Naive thymus-derived CD4-positive, alpha-beta T cell (primary cell): ENCODE data around the gene ZNF789. TPM values are rescaled to one million over a fixed set of nuclear protein-coding genes. Genes with fewer than 3 reads are reported as not detected.
A peak's percentile ranks its signal among the peaks of the same experiment; 100 is the strongest.

Experiments
- ATAC-seq: fragments of 150-1000 bp; cut with Tn5 transposase; 2 replicates; pipeline ENCODE4 v1.10.0; 2021; ENCODE audit warnings: mild to moderate bottlenecking, moderate library complexity
- CTCF ChIA-PET: fragments of 350-600 bp; sonication (Branson Sonifier 250); formaldehyde crosslinking; loops from one replicate; lab custom pipeline; 2021; ENCODE audit warnings: antibody characterized with exemption; lab: Charles Lee
- POLR2A ChIA-PET: fragments of 350-600 bp; sonication (Branson Sonifier 250); formaldehyde crosslinking; loops from one replicate; lab custom pipeline; 2021; ENCODE audit warnings: antibody characterized with exemption, inconsistent platforms; lab: Charles Lee
- DNase-seq, 9 donors: peaks; one replicate each; pipeline versions ENCODE4 v3.0.0 to v3.0.0-alpha.2; 2020 to 2022; ENCODE audit warnings: mixed read lengths in 1 of 9
- H3K27ac ChIP-seq: one replicate; pipeline ENCODE4 v1.7.0; 2013; ENCODE audit warnings: mild to moderate bottlenecking, low read depth, low read length, moderate library complexity
- H3K27me3 ChIP-seq, 2 donors: one replicate each; pipeline ENCODE4 v1.7.0; 2013; ENCODE audit warnings: low read length in 2 of 2, mild to moderate bottlenecking in 2 of 2, moderate library complexity in 2 of 2; ENCODE audit not compliant: control insufficient read depth in 2 of 2, insufficient read depth in 2 of 2
- H3K36me3 ChIP-seq, 3 experiments: 1 replicate in 2 of 3; 2 replicates in 1 of 3; pipeline ENCODE4 v1.7.0; 2013; ENCODE audit warnings: low read length in 3 of 3, mild to moderate bottlenecking in 3 of 3, moderate library complexity in 1 of 3; ENCODE audit not compliant: insufficient read depth in 3 of 3, control insufficient read depth in 2 of 3
- H3K4me1 ChIP-seq, 2 donors: one replicate each; pipeline ENCODE4 v1.7.0; 2013; ENCODE audit warnings: low read length in 2 of 2, mild to moderate bottlenecking in 2 of 2, moderate library complexity in 1 of 2; ENCODE audit not compliant: control insufficient read depth in 2 of 2, insufficient read depth in 2 of 2
- H3K4me3 ChIP-seq: 2 replicates; pipeline ENCODE4 v1.7.0; 2013; ENCODE audit warnings: mild to moderate bottlenecking, low read length
- H3K9me3 ChIP-seq, 3 experiments: 1 replicate in 2 of 3; 2 replicates in 1 of 3; pipeline ENCODE4 v1.7.0; 2013; ENCODE audit warnings: low read length in 3 of 3; ENCODE audit not compliant: control insufficient read depth in 2 of 3
- H3K27ac Mint-ChIP-seq, 9 donors: one replicate each; pipeline ENCODE4 v1.8.0; 2020 to 2022; ENCODE audit warnings: mixed read lengths in 9 of 9, mild to moderate bottlenecking in 8 of 9, moderate library complexity in 5 of 9, inconsistent platforms in 2 of 9
- H3K27me3 Mint-ChIP-seq, 5 donors: one replicate each; pipeline ENCODE4 v1.8.0; 2021 to 2022; ENCODE audit warnings: mixed read lengths in 5 of 5, mild to moderate bottlenecking in 1 of 5
- H3K36me3 Mint-ChIP-seq, 5 donors: one replicate each; pipeline ENCODE4 v1.8.0; 2020 to 2022; ENCODE audit warnings: mixed read lengths in 5 of 5, mild to moderate bottlenecking in 3 of 5, inconsistent platforms in 1 of 5
- H3K4me1 Mint-ChIP-seq, 7 donors: one replicate each; pipeline ENCODE4 v1.8.0; 2020 to 2022; ENCODE audit warnings: mixed read lengths in 7 of 7, mild to moderate bottlenecking in 3 of 7, inconsistent platforms in 1 of 7
- H3K4me3 Mint-ChIP-seq, 10 donors: one replicate each; pipeline ENCODE4 v1.8.0; 2020 to 2022; ENCODE audit warnings: mild to moderate bottlenecking in 10 of 10, mixed read lengths in 10 of 10, moderate library complexity in 6 of 10, inconsistent platforms in 2 of 10
- H3K9me3 Mint-ChIP-seq, 11 donors: one replicate each; pipeline ENCODE4 v1.8.0; 2020 to 2022; ENCODE audit warnings: mixed read lengths in 11 of 11, mild to moderate bottlenecking in 4 of 11, inconsistent platforms in 1 of 11, moderate library complexity in 1 of 11
- intact Hi-C, 2 donors: fragments of 100-400 bp; cut with micrococcal nuclease; formaldehyde crosslinking; loops; one replicate each; pipeline ENCODE4 v1.15.1; 2023
- polyA plus RNA-seq, 2 donors: library from polyadenylated mRNA; unstranded; fragments of 300-500 nt; fragmentation: Illumina TruSeq; gene quantifications; one replicate each; pipeline ENCODE4 v1.2.3, GENCODE V29; 2021
- total RNA-seq, 6 experiments: library from RNA in 5 of 6; stranded (reverse) in 5 of 6; gene quantifications; 1 replicate in 5 of 6; 2 replicates in 1 of 6; pipeline ENCODE4 v1.2.3 and lab custom pipeline; 2021 to 2026

The ZNF789 gene
- total and polyA plus RNA-seq, 7 experiments from 2014 or later, result 9.5 to 28.0 (median 25.1) TPM

DNA sequence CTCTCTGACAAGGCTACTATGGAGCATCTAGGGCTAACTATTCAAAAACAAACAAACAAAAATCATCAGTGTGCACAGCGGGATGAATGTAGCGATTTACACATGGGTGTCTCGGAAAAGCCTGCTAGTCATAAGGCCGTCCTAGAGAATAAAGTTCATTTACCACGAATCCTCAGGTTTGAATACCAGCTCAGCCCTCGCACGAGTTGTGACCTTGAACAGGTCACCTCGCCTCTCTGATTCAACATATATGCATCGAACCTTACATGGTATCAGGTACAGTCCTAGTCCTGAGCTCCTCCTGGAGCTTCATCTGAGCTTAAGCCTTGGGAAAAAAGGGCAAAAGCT is 7.3 kb upstream of the ZNF789 start:
- no peaks in the 10 kb centered on the region for H3K9me3 ChIP-seq
- intact Hi-C loops, result loop anchor here in 1 of 2 donors (1.0 kb wide), 1 partner anchor 8 kb away; no protein-coding TSS in a partner anchor
- no peaks in the 10 kb centered on the region for H3K27me3 ChIP-seq
- H3K36me3 ChIP-seq, result peaks cover 0 to 16% (median 0%) of the 10 kb centered on the region in 3 experiments
- peak overlapping the region; percentile 97 for H3K4me3 ChIP-seq
- H3K4me3 Mint-ChIP-seq, result peak overlapping the region; percentile 82 to 98 (median 96)
- ChIA-PET CTCF (interaction anchor here (0.7 kb wide), 2 partner anchors 104 to 489 kb away, joined by 3 read pairs; no protein-coding TSS in a partner anchor), POLR2A (interaction anchor here (0.5 to 3.6 kb wide), 15 partner anchors 10 to 1084 kb away, joined by 3 to 23 read pairs (median 4); partner anchors contain the start of genes CPSF4, FAM200A, PTCD1 and ZCWPW1)
- H3K4me1 ChIP-seq, result peaks cover 10 to 11% of the 10 kb centered on the region in 2 donors
- DNase-seq, result no peak
- H3K36me3 Mint-ChIP-seq, result peaks cover 0 to 18% (median 6%) of the 10 kb centered on the region in 5 donors
- H3K27me3 Mint-ChIP-seq, result peaks cover 0 to 2% (median 0%) of the 10 kb centered on the region in 5 donors
- H3K27ac ChIP-seq, result peak overlapping the region; percentile 90
- peaks cover 0 to 2% (median 0%) of the 10 kb centered on the region in 11 donors for H3K9me3 Mint-ChIP-seq
- H3K4me1 Mint-ChIP-seq, result peaks cover 19 to 52% (median 31%) of the 10 kb centered on the region in 7 donors
- peak overlapping the region; percentile 90 to 98 (median 96) for H3K27ac Mint-ChIP-seq
- peak; percentile 2 for ATAC-seq

DNA sequence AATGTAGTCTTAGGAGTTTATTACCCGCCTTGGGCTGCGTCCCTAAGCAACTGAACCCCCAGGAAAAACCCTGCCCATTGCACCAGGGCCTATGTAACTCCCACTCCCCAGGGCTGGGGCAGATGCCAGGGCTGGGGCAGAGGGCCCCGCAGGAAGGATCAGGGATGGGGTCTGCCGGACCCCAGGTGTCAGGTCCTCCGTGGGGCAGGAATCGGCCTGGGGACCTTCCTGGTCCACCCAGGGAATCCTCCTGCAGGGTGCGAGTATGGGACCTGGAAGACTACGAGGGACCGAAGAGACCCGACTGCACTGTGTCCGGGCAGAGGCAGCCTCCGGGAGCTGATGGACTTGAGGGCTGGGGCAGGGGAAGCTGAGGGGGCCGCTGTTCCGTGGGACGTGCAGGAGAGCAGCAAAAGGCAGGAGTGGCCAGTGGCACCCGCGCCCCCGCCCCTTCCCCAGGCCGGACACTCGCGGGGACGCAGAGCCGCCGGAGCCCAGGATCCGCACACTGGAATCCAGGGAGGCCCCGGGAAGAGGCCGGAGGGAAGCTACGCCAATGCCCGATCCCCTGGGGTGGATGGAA is 4.3 kb upstream of the ZNF789 start:
- Histone ChIP-seq H3K9me3 (no peaks in the 10 kb centered on the region), H3K4me3 (no peak overlapping the region), H3K4me1 (peaks cover 13 to 15% of the 10 kb centered on the region in 2 donors), H3K27ac (no peak overlapping the region), H3K27me3 (no peaks in the 10 kb centered on the region), H3K36me3 (peaks cover 0 to 10% (median 0%) of the 10 kb centered on the region in 3 experiments)
- no peak for ATAC-seq
- H3K9me3 Mint-ChIP-seq, result peaks cover 0 to 2% (median 0%) of the 10 kb centered on the region in 11 donors
- no peak overlapping the region for H3K27ac Mint-ChIP-seq
- CTCF ChIA-PET, result no interaction called here
- H3K36me3 Mint-ChIP-seq, result peaks cover 0 to 15% (median 5%) of the 10 kb centered on the region in 5 donors
- DNase-seq, result no peak
- peaks cover 0 to 5% (median 0%) of the 10 kb centered on the region in 5 donors for H3K27me3 Mint-ChIP-seq
- intact Hi-C loops, result no loop called here
- POLR2A ChIA-PET, result interaction anchor here (1.3 kb wide), 1 partner anchor 31 kb away, joined by 3 read pairs; the partner anchor contains the start of gene ZNF394
- H3K4me3 Mint-ChIP-seq, result peak overlapping the region in 1 of 10 donors; percentile 33
- H3K4me1 Mint-ChIP-seq, result peaks cover 21 to 46% (median 36%) of the 10 kb centered on the region in 7 donors

DNA sequence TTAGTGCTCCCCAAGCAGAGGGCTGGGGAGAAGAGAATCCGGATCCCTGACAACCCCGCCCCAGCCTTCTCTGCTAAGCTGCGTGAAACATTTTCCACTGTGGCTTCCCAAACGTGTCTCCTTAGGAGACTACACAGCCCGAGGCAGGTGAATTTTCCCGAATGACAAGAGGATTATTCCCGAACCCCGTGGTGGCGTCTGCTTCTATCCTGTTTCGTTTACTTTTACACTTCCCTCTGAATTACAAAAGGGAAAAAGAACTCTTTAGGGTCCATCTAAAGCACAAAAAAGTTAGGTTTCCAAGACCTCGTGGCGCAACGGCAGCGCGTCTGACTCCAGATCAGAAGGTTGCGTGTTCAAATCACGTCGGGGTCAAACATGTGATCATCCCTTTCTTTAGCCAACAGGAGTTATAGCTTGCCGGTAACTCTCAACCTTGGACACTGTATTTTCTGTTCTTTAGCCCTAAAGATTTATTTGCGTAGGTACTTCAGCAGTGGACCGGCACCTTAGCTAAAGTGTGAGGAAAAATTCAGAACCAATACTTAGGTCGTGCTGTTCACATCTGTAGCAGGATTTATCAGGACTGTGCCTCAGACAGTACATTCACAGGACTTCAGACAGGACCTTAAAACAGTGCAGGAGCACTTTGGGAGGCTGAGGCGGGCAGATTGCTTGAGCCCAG is 3.2 kb upstream of the ZNF789 start:
- peaks cover 15 to 19% of the 10 kb centered on the region in 2 donors for H3K4me1 ChIP-seq
- Mint-ChIP-seq H3K9me3 (no peaks in the 10 kb centered on the region), H3K4me1 (peaks cover 20 to 43% (median 32%) of the 10 kb centered on the region in 7 donors), H3K27ac (peak overlapping the region in 3 of 9 donors; percentile 17 to 55 (median 38)), H3K27me3 (peaks cover 0 to 5% (median 0%) of the 10 kb centered on the region in 5 donors), H3K36me3 (peaks cover 0 to 10% (median 0%) of the 10 kb centered on the region in 5 donors), H3K4me3 (peak overlapping the region in 4 of 10 donors; percentile 3 to 47 (median 32))
- no peak overlapping the region for H3K4me3 ChIP-seq
- intact Hi-C loops, result loop anchor here in 1 of 2 donors (5.0 to 10.0 kb wide), 3 partner anchors 327 to 955 kb away; partner anchors contain the start of genes MEPCE, SMURF1, TMEM130 and TRRAP
- POLR2A ChIA-PET, result interaction anchor here (1.0 kb wide), 1 partner anchor 36 kb away, joined by 3 read pairs; no protein-coding TSS in a partner anchor
- H3K36me3 ChIP-seq, result peaks cover 0 to 6% (median 0%) of the 10 kb centered on the region in 3 experiments
- H3K27ac ChIP-seq, result no peak overlapping the region
- no peaks in the 10 kb centered on the region for H3K27me3 ChIP-seq
- no peak for ATAC-seq
- no peaks in the 10 kb centered on the region for H3K9me3 ChIP-seq
- no peak for DNase-seq
- CTCF ChIA-PET, result interaction anchor here (0.7 kb wide), 1 partner anchor 111 kb away, joined by 3 read pairs; no protein-coding TSS in a partner anchor

DNA sequence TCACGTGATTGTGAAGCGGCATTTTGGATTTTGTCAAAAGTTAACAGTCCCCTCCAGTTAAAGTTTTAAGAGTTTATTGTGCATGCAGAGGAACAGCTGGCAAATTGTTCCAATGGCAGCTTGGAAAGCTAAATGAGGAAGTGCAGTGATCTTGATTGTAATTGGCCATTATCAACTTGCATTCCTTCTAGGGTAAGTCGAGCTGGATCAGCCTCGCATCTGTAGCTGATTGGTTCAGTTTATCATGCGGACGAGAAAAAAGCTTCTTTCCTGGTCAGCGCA is 566 bp downstream of the ZNF789 start:
- ChIA-PET CTCF (no interaction called here), POLR2A (interaction anchor here (0.7 to 2.2 kb wide), 7 partner anchors 10 to 1772 kb away, joined by 3 to 11 read pairs (median 7); partner anchors contain the start of genes BUD31, PDAP1, ZKSCAN5 and ZNF655)
- Histone ChIP-seq H3K4me1 (peaks cover 10 to 20% of the 10 kb centered on the region in 2 donors), H3K27me3 (no peaks in the 10 kb centered on the region), H3K4me3 (peak overlapping the region; percentile 86), H3K36me3 (peaks cover 0 to 10% (median 0%) of the 10 kb centered on the region in 3 experiments), H3K27ac (peak overlapping the region; percentile 82), H3K9me3 (no peaks in the 10 kb centered on the region)
- Mint-ChIP-seq H3K27me3 (peaks cover 0 to 5% (median 0%) of the 10 kb centered on the region in 5 donors), H3K27ac (peak overlapping the region; percentile 87 to 98 (median 95)), H3K9me3 (no peaks in the 10 kb centered on the region), H3K4me3 (peak overlapping the region; percentile 94 to 99 (median 98)), H3K4me1 (peaks cover 27 to 54% (median 40%) of the 10 kb centered on the region in 7 donors), H3K36me3 (peaks cover 0 to 15% (median 4%) of the 10 kb centered on the region in 5 donors)
- intact Hi-C loops, result loop anchor here (1.0 to 10.0 kb wide), 4 partner anchors 8 to 952 kb away; partner anchors contain the start of genes MEPCE (in 1 of the 2), SMURF1 (in 1 of the 2), TMEM130 (in 1 of the 2) and TRRAP (in 1 of the 2)
- DNase-seq, result peak in 2 of 9 donors; percentile 26 to 28
- no peak for ATAC-seq

DNA sequence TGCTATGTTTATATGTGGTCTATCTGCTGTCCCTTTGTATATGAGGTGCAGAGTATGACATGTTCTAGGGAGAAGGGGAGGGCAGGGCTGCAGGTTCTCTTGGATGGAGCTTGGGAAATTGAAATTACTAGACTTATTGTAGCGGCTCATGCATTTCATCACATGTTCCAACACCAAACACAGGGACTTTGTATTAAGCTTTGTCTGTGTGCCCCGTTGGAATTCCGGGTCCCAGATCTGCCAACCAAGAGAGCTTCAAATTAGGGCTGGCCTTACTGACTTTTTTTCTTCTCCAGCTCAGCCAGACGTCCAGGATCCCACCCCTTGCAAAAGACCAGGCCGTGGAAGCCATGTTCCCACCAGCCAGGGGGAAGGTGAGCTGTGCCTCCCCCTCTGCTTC is 3.4 kb downstream of the ZNF789 start:
- peaks cover 0 to 28% (median 0%) of the 10 kb centered on the region in 3 experiments for H3K36me3 ChIP-seq
- peaks cover 0 to 20% (median 4%) of the 10 kb centered on the region in 5 donors for H3K36me3 Mint-ChIP-seq
- peaks cover 0 to 1% (median 0%) of the 10 kb centered on the region in 5 donors for H3K27me3 Mint-ChIP-seq
- no peaks in the 10 kb centered on the region for H3K27me3 ChIP-seq
- peak overlapping the region in 1 of 10 donors; percentile 38 for H3K4me3 Mint-ChIP-seq
- no peak for ATAC-seq
- no peaks in the 10 kb centered on the region for H3K9me3 Mint-ChIP-seq
- H3K27ac ChIP-seq, result no peak overlapping the region
- H3K9me3 ChIP-seq, result no peaks in the 10 kb centered on the region
- no peak for DNase-seq
- ChIA-PET POLR2A (interaction anchor here (0.9 to 2.0 kb wide), 6 partner anchors 9 to 96 kb away, joined by 3 to 7 read pairs (median 4); partner anchors contain the start of genes FAM200A and ZKSCAN5), CTCF (no interaction called here)
- peaks cover 17 to 27% of the 10 kb centered on the region in 2 donors for H3K4me1 ChIP-seq
- intact Hi-C loops, result loop anchor here in 1 of 2 donors (10.0 kb wide), 2 partner anchors 601 to 949 kb away; partner anchors contain the start of genes MEPCE, TMEM130, TRRAP and ZCWPW1
- peak overlapping the region in 6 of 9 donors; percentile 17 to 71 (median 36) for H3K27ac Mint-ChIP-seq
- H3K4me3 ChIP-seq, result no peak overlapping the region
- peaks cover 38 to 62% (median 45%) of the 10 kb centered on the region in 7 donors for H3K4me1 Mint-ChIP-seq
